ENCODE data around the gene CHD8. TPM values are rescaled to one million over a fixed set of nuclear protein-coding genes. Genes with fewer than 3 reads are reported as not detected.

The CHD8 gene
- total and polyA plus RNA-seq, 2 of the 13 experiments (the other 11 are each of a cell fraction or from before 2014, with no cell fraction given), result 35.1 to 79.6 TPM

- TF ChIP-seq ZBTB43 (CRISPR knock-in tag; conservative IDR thresholded peaks at IDR 0.05), result no peak
- no peak for TF ChIP-seq LBX2 (CRISPR knock-in tag; IDR thresholded peaks at IDR 0.05; ENCODE audit: borderline replicate concordance)
- TF ChIP-seq CHD4 (IDR thresholded peaks at IDR 0.05; ENCODE audit: borderline replicate concordance, low read length), result no peak
- TF ChIP-seq BORCS8-MEF2B (CRISPR knock-in tag; IDR thresholded peaks at IDR 0.05), result no peak
- no peak for TF ChIP-seq IRF9 (CRISPR knock-in tag; IDR thresholded peaks at IDR 0.05; ENCODE audit: borderline replicate concordance)
- TF ChIP-seq AGO1 (IDR thresholded peaks at IDR 0.05; ENCODE audit: low read depth, low read length, poor library complexity, severe bottlenecking), result no peak
- no peak for TF ChIP-seq PHB2 (IDR thresholded peaks at IDR 0.05; ENCODE audit: partially characterized antibody)
- TF ChIP-seq ZBTB33 (CRISPR knock-in tag; IDR thresholded peaks at IDR 0.05), result no peak
- TF ChIP-seq RBM39 (IDR thresholded peaks at IDR 0.05; ENCODE audit: low read depth, low read length, poor library complexity, severe bottlenecking), result no peak
- TF ChIP-seq CSRNP1 (CRISPR knock-in tag; IDR thresholded peaks at IDR 0.05), result no peak
- no peak for TF ChIP-seq ZNF143 (CRISPR knock-in tag; IDR thresholded peaks at IDR 0.05)
- no peak for TF ChIP-seq ZNF207 (IDR thresholded peaks at IDR 0.05; ENCODE audit: borderline replicate concordance)
- TF ChIP-seq TGIF2 (CRISPR knock-in tag; IDR thresholded peaks at IDR 0.05), result peak; percentile 69; the same call in 1 of the 2 replicates
- TF ChIP-seq ZNF407 (CRISPR knock-in tag; IDR thresholded peaks at IDR 0.05; ENCODE audit: not compliant biosample characterization), result no peak
- TF ChIP-seq SALL1 (CRISPR knock-in tag; IDR thresholded peaks at IDR 0.05), result no peak
These were observed 20.6 kb upstream of the CHD8 start (continued) for GRCh38 chr14:21476523-21476924.
